Hepatocyte (in vitro differentiated cells): ENCODE results near the gene CELF4. TPM values are rescaled to one million over a fixed set of nuclear protein-coding genes. Genes with fewer than 3 reads are reported as not detected.

Experiments used
- DNase-seq: peaks from one replicate; pipeline ENCODE4 v3.0.0-alpha.2; 2016; ENCODE audit warnings: low spot score
- H2AFZ ChIP-seq: fragments of 200-600 bp; sonication (generic); 2 replicates; pipeline ENCODE4 v1.6.0; 2016; ENCODE audit warnings: antibody characterized with exemption, mild to moderate bottlenecking
- H3K27ac ChIP-seq: fragments of 200-600 bp; sonication (generic); 2 replicates; pipeline ENCODE4 v1.5.1; 2016; ENCODE audit warnings: mild to moderate bottlenecking
- H3K27me3 ChIP-seq: fragments of 200-600 bp; sonication (generic); 2 replicates; pipeline ENCODE4 v1.6.1; 2016
- H3K36me3 ChIP-seq: fragments of 200-600 bp; sonication (generic); replicated peaks from 2 replicates; pipeline ENCODE4 v1.5.1; 2016; ENCODE audit warnings: low read depth; ENCODE audit not compliant: insufficient read depth
- H3K4me1 ChIP-seq: fragments of 200-600 bp; sonication (generic); 2 replicates; pipeline ENCODE4 v1.5.1; 2016; ENCODE audit warnings: mild to moderate bottlenecking, moderate library complexity; ENCODE audit not compliant: insufficient read depth
- H3K4me2 ChIP-seq: fragments of 200-600 bp; sonication (generic); 2 replicates; pipeline ENCODE4 v1.6.0; 2016
- H3K4me3 ChIP-seq: fragments of 200-600 bp; sonication (generic); 2 replicates; pipeline ENCODE4 v1.5.1; 2016; ENCODE audit warnings: mild to moderate bottlenecking
- H3K79me2 ChIP-seq: fragments of 200-600 bp; sonication (generic); 2 replicates; pipeline ENCODE4 v1.6.0; 2017; ENCODE audit warnings: mild to moderate bottlenecking
- H3K9me2 ChIP-seq: fragments of 200-600 bp; sonication (generic); replicated peaks from 2 replicates; pipeline ENCODE4 v1.6.0; 2017; ENCODE audit warnings: mild to moderate bottlenecking; ENCODE audit not compliant: insufficient read depth
- H3K9me3 ChIP-seq: fragments of 200-600 bp; sonication (generic); 2 replicates; pipeline ENCODE4 v1.5.1; 2016; ENCODE audit warnings: low read depth, mild to moderate bottlenecking
- H4K20me1 ChIP-seq: fragments of 200-600 bp; sonication (generic); 2 replicates; pipeline ENCODE4 v1.6.0; 2016; ENCODE audit warnings: mild to moderate bottlenecking; ENCODE audit not compliant: insufficient read depth, poor library complexity, severe bottlenecking
- EZH2 ChIP-seq: fragments of 200-600 bp; sonication (generic); IDR thresholded peaks from 2 replicates; pipeline ENCODE4 v1.6.1; 2016; ENCODE audit warnings: antibody characterized with exemption, mild to moderate bottlenecking, borderline replicate concordance
- EZH2phosphoT487 ChIP-seq: fragments of 200-600 bp; sonication (generic); IDR thresholded peaks from one replicate; pipeline ENCODE4 v1.6.1; 2018; ENCODE audit warnings: antibody characterized with exemption, mild to moderate bottlenecking, low read depth, moderate library complexity; ENCODE audit not compliant: unreplicated experiment, severe bottlenecking
- WGBS: methylation state at CpG from one replicate; pipeline ENCODE4 v1.1.6; 2016; ENCODE audit warnings: low lambda C conversion rate; ENCODE audit errors: missing lambda C conversion rate; 5-methylcytosine and 5-hydroxymethylcytosine counted together
- polyA plus RNA-seq: library from polyadenylated mRNA; unstranded; fragments of >200 nt; fragmentation: Nextera tagmentation; extraction: Ambion mirVana; gene quantifications from 2 replicates; pipeline ENCODE4 v1.2.1, GENCODE V29; 2016
- total RNA-seq: library from RNA; depleted of rRNA; stranded (reverse); fragments of >200 nt; gene quantifications from 2 replicates; pipeline ENCODE4 v1.2.3, GENCODE V29; 2014
- TF ChIP-seq, protein P1 (sequence below): fragments of 200-600 bp; sonication (generic); IDR thresholded peaks from 2 replicates; pipeline ENCODE4 v1.5.1; 2016; ENCODE audit warnings: antibody characterized with exemption, mild to moderate bottlenecking; ENCODE audit not compliant: poor library complexity

Gene CELF4
- total and polyA plus RNA-seq, 2 experiments from 2014 or later: 1.3 to 2.9 TPM

DNA sequence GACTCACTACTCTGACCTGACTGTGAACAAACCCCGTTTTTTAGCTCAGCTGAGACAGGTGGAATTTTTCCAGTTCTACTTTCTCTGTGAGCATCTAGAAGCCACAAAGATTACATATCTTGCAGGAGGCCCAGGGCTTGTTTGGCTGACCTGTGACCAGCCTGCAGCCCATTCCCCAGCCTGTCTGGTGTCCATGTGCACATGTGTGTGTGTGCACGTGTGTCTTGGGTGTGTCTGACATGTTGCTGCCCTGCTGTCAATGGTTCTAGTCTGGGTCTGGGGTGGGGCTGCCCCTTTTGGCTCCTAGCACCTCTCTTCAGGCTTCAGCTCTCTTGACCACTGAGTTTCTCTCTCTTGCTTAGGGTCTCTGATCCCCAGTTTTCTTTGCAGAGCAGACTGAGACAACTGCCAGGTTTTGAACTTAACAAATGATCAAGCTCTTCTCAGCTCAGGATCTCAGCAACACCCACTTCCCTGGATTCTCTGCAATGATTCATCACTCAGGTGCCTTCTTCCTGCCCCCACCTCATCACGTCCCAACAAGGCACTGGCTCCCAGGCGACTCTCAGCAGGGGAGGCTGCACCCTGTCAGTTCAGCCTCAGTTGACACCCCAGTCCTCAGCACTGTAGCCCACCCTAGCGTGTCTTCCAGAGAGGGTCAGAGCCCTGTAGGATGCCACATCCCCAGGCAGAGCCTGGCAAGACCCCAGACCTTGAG lies 130.3 kb downstream of the CELF4 start:
- Histone ChIP-seq H2AFZ (no peak overlapping the region), H3K9me3 (no peaks in the 10 kb centered on the region), H3K27ac (no peak overlapping the region), H3K27me3 (peaks cover 4% of the 10 kb centered on the region), H3K4me2 (no peak overlapping the region), H4K20me1 (no peaks in the 10 kb centered on the region), H3K9me2 (no peaks in the 10 kb centered on the region), H3K4me1 (no peaks in the 10 kb centered on the region), H3K79me2 (no peaks in the 10 kb centered on the region), H3K4me3 (no peak overlapping the region), H3K36me3 (no peaks in the 10 kb centered on the region)
- DNase-seq: no peak
- 75% methylated on average over 5 of the region's 5 CpGs for WGBS
- TF ChIP-seq EZH2phosphoT487 (no peak), EZH2 (no peak)
- TF ChIP-seq, protein P1, sequence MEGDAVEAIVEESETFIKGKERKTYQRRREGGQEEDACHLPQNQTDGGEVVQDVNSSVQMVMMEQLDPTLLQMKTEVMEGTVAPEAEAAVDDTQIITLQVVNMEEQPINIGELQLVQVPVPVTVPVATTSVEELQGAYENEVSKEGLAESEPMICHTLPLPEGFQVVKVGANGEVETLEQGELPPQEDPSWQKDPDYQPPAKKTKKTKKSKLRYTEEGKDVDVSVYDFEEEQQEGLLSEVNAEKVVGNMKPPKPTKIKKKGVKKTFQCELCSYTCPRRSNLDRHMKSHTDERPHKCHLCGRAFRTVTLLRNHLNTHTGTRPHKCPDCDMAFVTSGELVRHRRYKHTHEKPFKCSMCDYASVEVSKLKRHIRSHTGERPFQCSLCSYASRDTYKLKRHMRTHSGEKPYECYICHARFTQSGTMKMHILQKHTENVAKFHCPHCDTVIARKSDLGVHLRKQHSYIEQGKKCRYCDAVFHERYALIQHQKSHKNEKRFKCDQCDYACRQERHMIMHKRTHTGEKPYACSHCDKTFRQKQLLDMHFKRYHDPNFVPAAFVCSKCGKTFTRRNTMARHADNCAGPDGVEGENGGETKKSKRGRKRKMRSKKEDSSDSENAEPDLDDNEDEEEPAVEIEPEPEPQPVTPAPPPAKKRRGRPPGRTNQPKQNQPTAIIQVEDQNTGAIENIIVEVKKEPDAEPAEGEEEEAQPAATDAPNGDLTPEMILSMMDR: no peak

DNA sequence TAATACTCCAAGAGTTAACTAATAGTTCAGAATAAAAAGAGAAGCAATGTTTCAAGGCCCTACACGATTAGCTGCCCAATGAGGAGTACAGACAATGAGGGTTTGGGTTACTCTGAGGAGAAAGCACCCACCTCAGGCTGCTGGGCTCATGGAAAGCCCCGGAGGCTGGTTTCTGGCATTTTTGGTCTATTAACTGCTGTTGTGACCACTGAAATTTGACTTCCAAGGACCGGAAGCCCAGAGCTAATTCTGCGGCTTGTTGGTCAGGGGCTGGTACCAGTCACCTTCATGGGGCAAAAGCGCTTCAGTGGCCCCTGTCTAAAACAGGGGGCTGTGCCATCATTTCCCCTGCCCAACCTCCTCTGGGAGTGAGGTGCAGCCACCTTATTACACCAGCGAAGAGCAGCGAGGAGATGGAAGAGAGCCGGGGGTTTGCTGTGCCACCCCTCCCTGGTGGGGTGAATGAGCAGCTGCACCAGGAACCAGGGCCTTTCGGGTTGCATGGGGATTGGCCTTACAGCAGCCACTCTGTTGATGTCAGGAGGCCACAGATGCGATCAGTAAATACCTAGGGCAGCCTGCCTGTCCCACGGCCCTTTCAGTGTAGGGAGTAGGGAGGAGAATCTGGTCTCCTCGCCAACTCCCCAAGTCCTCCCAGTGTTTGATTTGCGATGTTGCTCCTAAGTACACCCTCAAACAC lies 131.3 kb downstream of the CELF4 start:
- H3K9me2 ChIP-seq: no peaks in the 10 kb centered on the region
- no peak overlapping the region for H3K4me2 ChIP-seq
- 87% methylated on average over 13 of the region's 13 CpGs for WGBS
- no peak for TF ChIP-seq EZH2phosphoT487
- TF ChIP-seq, protein P1: no peak
- TF ChIP-seq EZH2: no peak
- no peaks in the 10 kb centered on the region for H3K4me1 ChIP-seq
- H3K4me3 ChIP-seq: no peak overlapping the region
- no peaks in the 10 kb centered on the region for H3K79me2 ChIP-seq
- peaks cover 4% of the 10 kb centered on the region for H3K27me3 ChIP-seq
- H3K9me3 ChIP-seq: no peaks in the 10 kb centered on the region
- no peak for DNase-seq
- no peak overlapping the region for H3K27ac ChIP-seq
- H3K36me3 ChIP-seq: no peaks in the 10 kb centered on the region
- no peak overlapping the region for H2AFZ ChIP-seq
- H4K20me1 ChIP-seq: no peaks in the 10 kb centered on the region

DNA sequence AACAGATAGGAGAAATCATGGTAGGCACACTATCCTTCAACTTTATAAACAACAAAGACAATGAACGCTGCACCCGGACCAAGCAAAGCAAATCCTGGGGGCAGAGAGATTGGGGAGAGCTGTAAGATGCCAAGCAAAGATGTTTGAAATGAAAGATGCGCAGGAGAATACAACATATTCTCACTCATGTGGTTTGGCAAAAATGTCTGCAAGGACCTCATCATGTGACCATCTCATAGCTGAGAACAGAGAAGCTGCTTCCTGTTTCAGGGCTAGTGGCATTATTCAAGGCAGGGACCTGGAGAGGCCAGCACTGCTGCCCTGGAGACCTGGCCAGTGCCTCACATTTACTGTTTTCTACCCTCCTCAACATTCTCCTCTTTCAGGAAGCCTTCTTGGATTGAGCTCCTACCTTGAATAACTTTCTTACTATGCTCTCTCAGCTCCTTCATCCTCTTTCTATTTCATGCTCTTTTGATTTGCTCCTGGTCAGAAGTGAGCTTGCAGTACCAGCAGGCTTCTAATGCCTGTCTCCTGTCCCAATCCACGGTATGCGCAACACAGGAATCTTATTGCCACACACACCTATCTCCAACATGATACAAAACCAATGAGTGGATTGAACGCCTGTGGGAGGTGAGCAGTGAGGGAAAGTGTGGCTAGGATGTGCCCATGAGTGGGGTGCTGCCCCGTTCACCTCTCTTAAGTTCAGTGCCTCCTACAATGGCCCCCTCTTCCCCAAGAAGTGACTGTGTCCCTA lies 133.0 kb downstream of the CELF4 start:
- no peak overlapping the region for H3K4me3 ChIP-seq
- no peaks in the 10 kb centered on the region for H3K9me3 ChIP-seq
- TF ChIP-seq EZH2: no peak
- TF ChIP-seq, protein P1: no peak
- TF ChIP-seq EZH2phosphoT487: no peak
- H2AFZ ChIP-seq: no peak overlapping the region
- H3K9me2 ChIP-seq: no peaks in the 10 kb centered on the region
- H3K4me2 ChIP-seq: no peak overlapping the region
- H3K4me1 ChIP-seq: no peaks in the 10 kb centered on the region
- H3K79me2 ChIP-seq: no peaks in the 10 kb centered on the region
- 96% methylated on average over 7 of the region's 7 CpGs for WGBS
- H3K27me3 ChIP-seq: peaks cover 4% of the 10 kb centered on the region
- H3K36me3 ChIP-seq: no peaks in the 10 kb centered on the region
- DNase-seq: no peak
- H3K27ac ChIP-seq: no peak overlapping the region
- no peaks in the 10 kb centered on the region for H4K20me1 ChIP-seq
